GM06990 (cell line): ENCODE measurements around the gene DNAJB9.

Source experiments
- DNase-seq: peaks from one replicate; pipeline ENCODE4 v3.0.0-alpha.2; 2011; ENCODE audit not compliant: insufficient read length; ENCODE audit errors: extremely low read depth
- H3K27me3 ChIP-seq: replicated peaks from 2 replicates; pipeline ENCODE4 v1.6.0; 2011; ENCODE audit warnings: low read length; ENCODE audit not compliant: control insufficient read depth, insufficient read depth
- H3K36me3 ChIP-seq: 2 replicates; pipeline ENCODE4 v1.5.1; 2011; ENCODE audit warnings: low read length; ENCODE audit not compliant: control insufficient read depth, insufficient read depth
- H3K4me3 ChIP-seq: replicated peaks from 2 replicates; pipeline ENCODE4 v1.5.1; 2011; ENCODE audit warnings: low read depth, mild to moderate bottlenecking, control low read depth, low read length
- TF ChIP-seq, protein P1 (sequence below): IDR thresholded peaks from 2 replicates; pipeline ENCODE4 v1.5.1; 2011; ENCODE audit warnings: low read length, control low read depth, mild to moderate bottlenecking, inconsistent platforms; ENCODE audit not compliant: insufficient read depth, poor library complexity, severe bottlenecking

Gene DNAJB9

DNA sequence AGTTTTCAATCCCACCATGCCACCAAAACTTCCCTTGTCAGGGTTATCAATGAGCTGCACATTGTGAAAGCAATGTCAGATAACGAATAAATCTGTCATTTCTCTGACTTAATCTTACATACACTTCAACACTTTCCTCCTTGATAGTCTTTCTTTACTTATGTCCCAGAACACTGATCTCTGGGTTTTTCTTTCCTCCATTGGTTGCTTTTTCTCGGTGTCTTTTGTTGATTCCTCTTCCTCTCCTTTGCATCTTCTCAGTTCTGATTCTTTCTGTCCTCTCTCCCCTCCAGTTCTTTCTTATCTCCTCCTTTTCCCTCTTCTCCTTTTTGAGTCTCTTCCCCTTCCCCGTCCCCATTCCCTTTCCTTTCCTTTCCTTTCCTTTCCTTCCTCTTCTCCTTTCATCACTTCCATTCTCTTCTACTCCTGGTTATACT is 16.6 kb downstream of the DNAJB9 start:
- no peaks in the 10 kb centered on the region for H3K27me3 ChIP-seq
- TF ChIP-seq, protein P1, sequence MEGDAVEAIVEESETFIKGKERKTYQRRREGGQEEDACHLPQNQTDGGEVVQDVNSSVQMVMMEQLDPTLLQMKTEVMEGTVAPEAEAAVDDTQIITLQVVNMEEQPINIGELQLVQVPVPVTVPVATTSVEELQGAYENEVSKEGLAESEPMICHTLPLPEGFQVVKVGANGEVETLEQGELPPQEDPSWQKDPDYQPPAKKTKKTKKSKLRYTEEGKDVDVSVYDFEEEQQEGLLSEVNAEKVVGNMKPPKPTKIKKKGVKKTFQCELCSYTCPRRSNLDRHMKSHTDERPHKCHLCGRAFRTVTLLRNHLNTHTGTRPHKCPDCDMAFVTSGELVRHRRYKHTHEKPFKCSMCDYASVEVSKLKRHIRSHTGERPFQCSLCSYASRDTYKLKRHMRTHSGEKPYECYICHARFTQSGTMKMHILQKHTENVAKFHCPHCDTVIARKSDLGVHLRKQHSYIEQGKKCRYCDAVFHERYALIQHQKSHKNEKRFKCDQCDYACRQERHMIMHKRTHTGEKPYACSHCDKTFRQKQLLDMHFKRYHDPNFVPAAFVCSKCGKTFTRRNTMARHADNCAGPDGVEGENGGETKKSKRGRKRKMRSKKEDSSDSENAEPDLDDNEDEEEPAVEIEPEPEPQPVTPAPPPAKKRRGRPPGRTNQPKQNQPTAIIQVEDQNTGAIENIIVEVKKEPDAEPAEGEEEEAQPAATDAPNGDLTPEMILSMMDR = no peak
- no peak for DNase-seq
- no peaks in the 10 kb centered on the region for H3K36me3 ChIP-seq
- H3K4me3 ChIP-seq = no peak overlapping the region

DNA sequence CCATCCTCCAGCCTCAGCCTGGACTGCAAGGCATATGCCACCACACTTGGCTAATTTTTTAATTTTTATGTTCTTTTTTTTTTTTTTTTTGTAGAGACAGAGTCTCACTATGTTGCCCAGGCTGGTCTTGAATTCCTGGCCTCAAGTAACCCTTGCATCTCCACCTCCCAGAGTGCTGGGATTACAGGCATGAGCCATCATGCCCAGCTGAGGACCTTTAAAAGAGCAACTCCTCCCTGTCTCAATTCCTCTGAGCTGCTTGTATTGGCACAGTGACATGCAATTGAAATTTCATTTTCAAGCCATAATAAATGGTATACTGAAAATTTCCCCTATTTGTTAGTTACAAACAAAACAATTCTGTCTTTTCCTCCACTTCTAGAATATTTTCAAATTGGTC is 19.5 kb downstream of the DNAJB9 start:
- no peaks in the 10 kb centered on the region for H3K27me3 ChIP-seq
- TF ChIP-seq, protein P1 = no peak
- H3K4me3 ChIP-seq = no peak overlapping the region
- no peak for DNase-seq
- no peaks in the 10 kb centered on the region for H3K36me3 ChIP-seq

DNA sequence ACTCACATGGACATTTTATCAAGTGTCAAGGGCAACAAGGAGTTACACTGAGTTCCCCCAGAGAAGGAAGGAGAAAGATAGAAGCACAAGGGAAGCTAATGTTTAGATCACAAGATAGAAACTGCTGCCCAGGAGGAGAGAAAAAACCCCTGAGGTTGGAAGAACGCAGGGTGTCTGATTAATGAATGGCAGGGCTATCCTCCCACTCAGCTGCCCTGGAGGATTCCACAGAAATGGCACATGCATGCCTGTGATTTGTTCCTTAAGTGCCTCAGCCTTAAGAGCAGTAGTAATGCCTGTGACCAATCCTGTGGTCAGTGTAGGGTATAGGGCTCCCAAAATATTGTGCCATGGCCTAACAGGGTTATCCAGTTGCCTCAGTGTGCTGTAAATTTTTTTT is 20.2 kb downstream of the DNAJB9 start:
- TF ChIP-seq, protein P1 = no peak
- no peaks in the 10 kb centered on the region for H3K27me3 ChIP-seq
- H3K36me3 ChIP-seq = no peaks in the 10 kb centered on the region
- DNase-seq = no peak
- no peak overlapping the region for H3K4me3 ChIP-seq

DNA sequence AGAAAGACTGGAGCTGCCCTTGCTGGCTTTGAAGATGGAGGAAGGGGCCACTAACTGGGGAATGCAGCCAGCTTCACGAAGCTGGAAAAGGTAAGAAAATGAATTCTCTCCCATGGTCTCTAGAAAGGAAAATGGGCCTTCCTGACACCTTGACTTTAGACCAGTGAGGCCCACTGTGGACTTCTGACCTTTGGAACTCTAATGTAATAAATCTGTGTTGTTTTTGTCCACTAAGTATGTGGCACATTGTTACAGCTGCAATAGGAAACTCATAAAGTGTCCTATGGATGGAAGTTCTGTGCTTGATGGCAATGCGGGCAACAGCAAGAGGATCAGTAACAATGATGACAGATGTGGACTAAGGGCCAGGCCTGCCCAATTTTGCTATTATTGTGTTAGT is 20.9 kb downstream of the DNAJB9 start:
- Histone ChIP-seq H3K27me3 (no peaks in the 10 kb centered on the region), H3K4me3 (no peak overlapping the region), H3K36me3 (no peaks in the 10 kb centered on the region)
- TF ChIP-seq, protein P1 = no peak
- no peak for DNase-seq

DNA sequence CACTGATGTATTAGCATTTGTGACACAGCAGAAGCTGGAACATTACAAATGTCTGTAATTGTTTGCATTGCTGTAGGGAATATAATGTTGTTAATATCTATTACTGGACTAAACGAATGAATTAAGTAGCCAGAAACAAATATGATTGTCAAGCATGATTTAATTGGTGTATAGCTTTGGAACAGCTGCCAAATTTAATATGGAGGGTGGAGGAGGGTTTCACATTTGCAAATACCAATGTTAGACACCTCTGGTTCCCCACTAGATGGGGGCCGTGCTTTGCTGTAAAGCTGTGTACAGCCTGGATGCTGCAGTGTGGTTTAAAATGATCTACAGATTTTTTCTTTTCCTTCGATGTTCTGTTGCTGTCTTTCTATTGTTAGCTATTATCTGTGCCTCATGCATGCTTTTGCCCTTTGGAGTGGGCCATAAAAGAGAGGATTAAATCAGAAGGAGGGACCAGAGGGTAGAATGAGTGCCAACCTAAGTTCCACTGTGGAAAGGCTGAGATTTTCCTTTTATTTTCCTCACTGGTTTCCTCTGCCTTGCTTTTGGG is 23.1 kb downstream of the DNAJB9 start:
- no peak for DNase-seq
- TF ChIP-seq, protein P1 = peak; percentile 24
- H3K4me3 ChIP-seq = no peak overlapping the region

DNA sequence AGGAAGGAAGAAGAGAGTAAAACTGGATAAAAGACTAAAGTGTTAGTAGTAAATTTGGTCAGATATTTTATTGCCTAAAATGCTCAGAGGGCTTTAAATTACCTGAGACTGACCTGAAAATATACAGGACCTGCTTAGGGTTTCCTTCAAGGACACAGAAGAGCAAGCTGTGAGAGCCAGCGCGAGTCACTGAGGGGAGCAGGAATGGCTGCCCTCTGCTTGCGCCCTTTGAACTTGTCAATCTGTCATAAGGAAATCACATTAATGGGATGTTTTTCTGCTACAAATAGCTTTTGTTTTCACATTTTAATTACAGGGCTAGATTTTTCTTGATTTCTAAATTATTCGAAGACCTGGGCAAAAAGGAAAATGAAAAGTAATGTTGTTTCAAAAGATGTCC is 26.9 kb downstream of the DNAJB9 start:
- no peaks in the 10 kb centered on the region for H3K27me3 ChIP-seq
- H3K4me3 ChIP-seq = no peak overlapping the region
- no peak for DNase-seq
- TF ChIP-seq, protein P1 = no peak
- H3K36me3 ChIP-seq = no peaks in the 10 kb centered on the region

More for the DNA sequence above, 23.1 kb downstream of the DNAJB9 start:
- Histone ChIP-seq H3K27me3 (no peaks in the 10 kb centered on the region), H3K36me3 (no peaks in the 10 kb centered on the region)
